ENCODE results near the gene TGFBR2.
A peak's percentile ranks its signal among the peaks of the same experiment; 100 is the strongest.
"Not testable (repeated sequence)": the region's sequence is repeated elsewhere in the genome, so short reads cannot be mapped to it uniquely, and the experiment has no call there.

TGFBR2 gene

GRCh38 chr3:30621576-30621975 is 15.2 kb downstream of the TGFBR2 start:
- in situ Hi-C loops (cut with HindIII; ENCODE audit: low sequenced_read_pairs), result no loop called here
- no peak for DNase-seq (ENCODE audit: low read depth)
- no peak for TF ChIP-seq CTCF (IDR thresholded peaks at IDR 0.05; ENCODE audit: low read depth, low read length, missing control alignments)
- no peak overlapping the region for H3K4me3 ChIP-seq (ENCODE audit: low read depth, low read length)

GRCh38 chr3:30622047-30622545 is 15.7 kb downstream of the TGFBR2 start:
- DNase-seq (ENCODE audit: low read depth), result no peak
- in situ Hi-C loops (cut with HindIII; ENCODE audit: low sequenced_read_pairs), result no loop called here
- H3K4me3 ChIP-seq (ENCODE audit: low read depth, low read length), result no peak overlapping the region
- TF ChIP-seq CTCF (IDR thresholded peaks at IDR 0.05; ENCODE audit: low read depth, low read length, missing control alignments), result no peak

- in situ Hi-C loops (cut with HindIII; ENCODE audit: low sequenced_read_pairs), result no loop called here
- no peak for TF ChIP-seq CTCF (IDR thresholded peaks at IDR 0.05; ENCODE audit: low read depth, low read length, missing control alignments)
- no peak for DNase-seq (ENCODE audit: low read depth)
- no peak overlapping the region for H3K4me3 ChIP-seq (ENCODE audit: low read depth, low read length)
Observed at GRCh38 chr3:30622790-30623189, 16.4 kb downstream of the TGFBR2 start.

- in situ Hi-C loops (cut with HindIII; ENCODE audit: low sequenced_read_pairs), result no loop called here
- no peak for TF ChIP-seq CTCF (IDR thresholded peaks at IDR 0.05; ENCODE audit: low read depth, low read length, missing control alignments)
- no peak for DNase-seq (ENCODE audit: low read depth)
- H3K4me3 ChIP-seq (ENCODE audit: low read depth, low read length), result no peak overlapping the region
Observed at GRCh38 chr3:30623351-30623750, 16.9 kb downstream of the TGFBR2 start.

GRCh38 chr3:30624480-30624879 is 18.1 kb downstream of the TGFBR2 start:
- H3K4me3 ChIP-seq (ENCODE audit: low read depth, low read length); DNase-seq (ENCODE audit: low read depth); in situ Hi-C loops (cut with HindIII; ENCODE audit: low sequenced_read_pairs): not testable (repeated sequence)

- no peak overlapping the region for H3K4me3 ChIP-seq (ENCODE audit: low read depth, low read length)
- no peak for TF ChIP-seq CTCF (IDR thresholded peaks at IDR 0.05; ENCODE audit: low read depth, low read length, missing control alignments)
- in situ Hi-C loops (cut with HindIII; ENCODE audit: low sequenced_read_pairs), result no loop called here
- DNase-seq (ENCODE audit: low read depth), result peak; percentile 78
Observed at GRCh38 chr3:30625541-30626438, 19.4 kb downstream of the TGFBR2 start.
